ENCODE results near the gene AWAT2. TPM values are rescaled to one million over a fixed set of nuclear protein-coding genes. Genes with fewer than 3 reads are reported as not detected.

The AWAT2 gene
- total RNA-seq, 2 experiments from 2014 or later, result not detected

- Mint-ChIP-seq H3K27me3 (peaks cover 1% of the 10 kb centered on the region), H3K4me3 (no peak overlapping the region), H3K9me3 (no peaks in the 10 kb centered on the region), H3K4me1 (no peaks in the 10 kb centered on the region), H3K27ac (no peak overlapping the region), H3K36me3 (no peaks in the 10 kb centered on the region)
- DNase-seq (no peak), ATAC-seq (ENCODE audit: low read depth) (no peak)
- POLR2A ChIA-PET, result no interaction called here
These were observed 4.7 kb upstream of the AWAT2 start for GRCh38 chrX:70054391-70054790.

GRCh38 chrX:70052895-70053615, 3.3 kb upstream of the AWAT2 start:
- Mint-ChIP-seq H3K4me3 (no peak overlapping the region), H3K36me3 (no peaks in the 10 kb centered on the region), H3K27me3 (peaks cover 1% of the 10 kb centered on the region), H3K9me3 (no peaks in the 10 kb centered on the region), H3K4me1 (no peaks in the 10 kb centered on the region), H3K27ac (no peak overlapping the region)
- ATAC-seq (ENCODE audit: low read depth), result no peak
- POLR2A ChIA-PET, result no interaction called here
- no peak for DNase-seq

GRCh38 chrX:70049406-70049805, 332 bp downstream of the AWAT2 start:
- H3K27ac Mint-ChIP-seq, result no peak overlapping the region
- POLR2A ChIA-PET, result no interaction called here
- H3K9me3 Mint-ChIP-seq, result no peaks in the 10 kb centered on the region
- peaks cover 1% of the 10 kb centered on the region for H3K27me3 Mint-ChIP-seq
- ATAC-seq (ENCODE audit: low read depth), result no peak
- no peak for DNase-seq
- no peak overlapping the region for H3K4me3 Mint-ChIP-seq
- H3K36me3 Mint-ChIP-seq, result no peaks in the 10 kb centered on the region
- no peaks in the 10 kb centered on the region for H3K4me1 Mint-ChIP-seq

GRCh38 chrX:70046978-70047377, 2.8 kb downstream of the AWAT2 start:
- H3K4me1 Mint-ChIP-seq, result no peaks in the 10 kb centered on the region
- no peak overlapping the region for H3K27ac Mint-ChIP-seq
- H3K36me3 Mint-ChIP-seq, result no peaks in the 10 kb centered on the region
- H3K9me3 Mint-ChIP-seq, result no peaks in the 10 kb centered on the region
- H3K27me3 Mint-ChIP-seq, result peaks cover 1% of the 10 kb centered on the region
- ATAC-seq (ENCODE audit: low read depth) (no peak), DNase-seq (no peak)
- POLR2A ChIA-PET, result no interaction called here
- H3K4me3 Mint-ChIP-seq, result no peak overlapping the region

- no peaks in the 10 kb centered on the region for H3K27me3 Mint-ChIP-seq
- H3K4me3 Mint-ChIP-seq, result no peak overlapping the region
- ATAC-seq (ENCODE audit: low read depth) (no peak), DNase-seq (no peak)
- H3K36me3 Mint-ChIP-seq, result no peaks in the 10 kb centered on the region
- H3K9me3 Mint-ChIP-seq, result no peaks in the 10 kb centered on the region
- POLR2A ChIA-PET, result no interaction called here
- H3K27ac Mint-ChIP-seq, result no peak overlapping the region
- no peaks in the 10 kb centered on the region for H3K4me1 Mint-ChIP-seq
These were observed 5.0 kb downstream of the AWAT2 start for GRCh38 chrX:70044541-70045245.

- POLR2A ChIA-PET, result no interaction called here
- Mint-ChIP-seq H3K4me1 (no peaks in the 10 kb centered on the region), H3K36me3 (no peaks in the 10 kb centered on the region), H3K27me3 (no peaks in the 10 kb centered on the region), H3K4me3 (no peak overlapping the region), H3K9me3 (no peaks in the 10 kb centered on the region), H3K27ac (no peak overlapping the region)
- DNase-seq (no peak), ATAC-seq (ENCODE audit: low read depth) (no peak)
These were observed 6.1 kb downstream of the AWAT2 start for GRCh38 chrX:70043685-70044084.

- POLR2A ChIA-PET, result no interaction called here
- Mint-ChIP-seq H3K27me3 (no peaks in the 10 kb centered on the region), H3K36me3 (no peaks in the 10 kb centered on the region), H3K9me3 (no peaks in the 10 kb centered on the region), H3K4me3 (no peak overlapping the region), H3K4me1 (no peaks in the 10 kb centered on the region), H3K27ac (no peak overlapping the region)
- ATAC-seq (ENCODE audit: low read depth) (no peak), DNase-seq (no peak)
These were observed 7.1 kb downstream of the AWAT2 start for GRCh38 chrX:70042399-70043371.

GRCh38 chrX:70041993-70042392, 7.7 kb downstream of the AWAT2 start:
- Mint-ChIP-seq H3K36me3 (no peaks in the 10 kb centered on the region), H3K9me3 (no peaks in the 10 kb centered on the region), H3K4me3 (no peak overlapping the region), H3K4me1 (no peaks in the 10 kb centered on the region), H3K27ac (no peak overlapping the region), H3K27me3 (no peaks in the 10 kb centered on the region)
- ATAC-seq (ENCODE audit: low read depth) (no peak), DNase-seq (no peak)
- POLR2A ChIA-PET, result no interaction called here

GRCh38 chrX:70039758-70040157, 10.0 kb downstream of the AWAT2 start:
- Mint-ChIP-seq H3K4me3 (no peak overlapping the region), H3K27ac (no peak overlapping the region), H3K9me3 (no peaks in the 10 kb centered on the region), H3K36me3 (no peaks in the 10 kb centered on the region), H3K27me3 (no peaks in the 10 kb centered on the region), H3K4me1 (no peaks in the 10 kb centered on the region)
- DNase-seq (no peak), ATAC-seq (ENCODE audit: low read depth) (no peak)
- POLR2A ChIA-PET, result no interaction called here

GRCh38 chrX:70038951-70039350, 10.8 kb downstream of the AWAT2 start:
- DNase-seq, result no peak
- POLR2A ChIA-PET, result no interaction called here

GRCh38 chrX:70038515-70038914, 11.2 kb downstream of the AWAT2 start:
- Mint-ChIP-seq H3K9me3 (no peaks in the 10 kb centered on the region), H3K36me3 (no peaks in the 10 kb centered on the region), H3K4me1 (no peaks in the 10 kb centered on the region), H3K27ac (no peak overlapping the region), H3K4me3 (no peak overlapping the region), H3K27me3 (no peaks in the 10 kb centered on the region)
- POLR2A ChIA-PET, result no interaction called here
- DNase-seq (no peak), ATAC-seq (ENCODE audit: low read depth) (no peak)

More at GRCh38 chrX:70038951-70039350, 10.8 kb downstream of the AWAT2 start:
- no peaks in the 10 kb centered on the region for H3K4me1 Mint-ChIP-seq
- no peaks in the 10 kb centered on the region for H3K36me3 Mint-ChIP-seq
- ATAC-seq (ENCODE audit: low read depth), result no peak
- H3K27me3 Mint-ChIP-seq, result no peaks in the 10 kb centered on the region
- H3K4me3 Mint-ChIP-seq, result no peak overlapping the region
- H3K9me3 Mint-ChIP-seq, result no peaks in the 10 kb centered on the region
- no peak overlapping the region for H3K27ac Mint-ChIP-seq

- ATAC-seq (ENCODE audit: low read depth) (no peak), DNase-seq (no peak)
- no peak overlapping the region for H3K27ac Mint-ChIP-seq
- no peaks in the 10 kb centered on the region for H3K9me3 Mint-ChIP-seq
- no peaks in the 10 kb centered on the region for H3K27me3 Mint-ChIP-seq
- POLR2A ChIA-PET, result no interaction called here
- no peak overlapping the region for H3K4me3 Mint-ChIP-seq
- peaks cover 2% of the 10 kb centered on the region for H3K4me1 Mint-ChIP-seq
- H3K36me3 Mint-ChIP-seq, result no peaks in the 10 kb centered on the region
These were observed 15.1 kb downstream of the AWAT2 start for GRCh38 chrX:70034646-70035045.

GRCh38 chrX:70033348-70034051, 16.2 kb downstream of the AWAT2 start:
- no peaks in the 10 kb centered on the region for H3K36me3 Mint-ChIP-seq
- POLR2A ChIA-PET, result no interaction called here
- no peak overlapping the region for H3K4me3 Mint-ChIP-seq
- H3K27me3 Mint-ChIP-seq, result no peaks in the 10 kb centered on the region
- no peaks in the 10 kb centered on the region for H3K9me3 Mint-ChIP-seq
- DNase-seq, result peak; percentile 43
- H3K4me1 Mint-ChIP-seq, result peaks cover 2% of the 10 kb centered on the region
- peak; percentile 36 for ATAC-seq (ENCODE audit: low read depth)
- no peak overlapping the region for H3K27ac Mint-ChIP-seq

Data from activated naive CD8-positive, alpha-beta T cell treated with anti-CD3 and anti-CD28 coated beads, Interleukin-2, amount 10 ng/mL, durations not matched to agents 7 days and 5 days (primary cell).